Astrocyte of the cerebellum (primary cell): ENCODE data around the gene ZNF132.
"Not testable (repeated sequence)": the region's sequence is repeated elsewhere in the genome, so short reads cannot be mapped to it uniquely, and the experiment has no call there.

Source experiments
- DNase-seq: peaks from one replicate; pipeline ENCODE4 v3.0.0-alpha.2; 2011; ENCODE audit warnings: low read depth
- H3K4me3 ChIP-seq: 2 replicates; pipeline ENCODE4 v1.5.1; 2011; ENCODE audit warnings: mild to moderate bottlenecking, low read depth, low read length, moderate library complexity
- CTCF ChIP-seq: IDR thresholded peaks from 2 replicates; pipeline ENCODE4 v1.5.1; 2012; ENCODE audit warnings: low read length, low read depth, moderate library complexity, mild to moderate bottlenecking; ENCODE audit errors: missing control alignments
- in situ Hi-C: cut with HindIII; loops from 2 replicates; pipeline ENCODE4 v1.10.0; 2017; ENCODE audit warnings: low sequenced_read_pairs

The ZNF132 gene

DNA sequence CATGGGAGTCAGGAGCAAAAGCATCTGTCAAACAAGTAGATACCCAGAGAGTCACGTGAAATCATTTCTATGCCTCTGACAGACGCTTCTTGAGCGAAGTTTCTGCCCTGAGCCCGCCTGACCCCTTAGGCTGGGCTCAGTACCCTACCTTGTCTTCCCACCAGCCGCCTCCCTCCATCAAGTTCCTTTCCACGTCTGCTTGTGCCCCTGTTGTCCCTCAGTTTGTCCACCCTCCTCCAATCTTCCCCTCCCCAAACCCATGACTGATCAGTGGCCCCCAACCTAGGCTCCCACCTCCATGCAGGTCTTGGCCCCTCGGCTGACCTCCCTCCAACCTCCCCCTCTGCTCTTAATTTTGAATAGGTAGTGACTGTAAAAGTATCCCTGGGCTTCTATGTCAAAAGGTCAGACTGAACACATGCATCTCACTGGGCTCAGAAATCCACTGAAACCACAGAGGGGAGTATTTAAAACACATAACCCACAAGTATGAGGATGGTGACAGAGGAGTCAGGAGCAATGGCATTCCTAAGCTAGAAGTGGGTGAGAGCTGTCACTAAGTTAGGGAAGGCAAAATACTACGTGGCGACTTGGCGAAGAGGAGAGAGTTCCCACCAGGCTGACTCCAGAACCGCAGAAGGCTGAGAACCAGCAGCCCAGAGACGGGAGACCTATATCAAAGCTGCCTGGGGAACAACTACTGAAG lies 34.5 kb upstream of the ZNF132 start:
- DNase-seq, result peak; percentile 29

GRCh38 chr19:58473775-58474174 lies 33.8 kb upstream of the ZNF132 start:
- in situ Hi-C loops, result no loop called here
- no peak overlapping the region for H3K4me3 ChIP-seq
- TF ChIP-seq CTCF, result no peak
- no peak for DNase-seq

More for the DNA sequence above, 34.5 kb upstream of the ZNF132 start:
- in situ Hi-C loops, result no loop called here
- TF ChIP-seq CTCF, result no peak
- no peak overlapping the region for H3K4me3 ChIP-seq

GRCh38 chr19:58471736-58472135 lies 31.8 kb upstream of the ZNF132 start:
- in situ Hi-C loops, result no loop called here
- no peak for DNase-seq
- TF ChIP-seq CTCF, result no peak

GRCh38 chr19:58470837-58471543 lies 31.0 kb upstream of the ZNF132 start:
- DNase-seq, in situ Hi-C loops: not testable (repeated sequence)

More at GRCh38 chr19:58471736-58472135, 31.8 kb upstream of the ZNF132 start:
- H3K4me3 ChIP-seq, result no peak overlapping the region

GRCh38 chr19:58469241-58470013 lies 29.5 kb upstream of the ZNF132 start:
- no peak overlapping the region for H3K4me3 ChIP-seq
- in situ Hi-C loops, result no loop called here
- DNase-seq, result no peak
- TF ChIP-seq CTCF, result no peak

More at GRCh38 chr19:58470837-58471543, 31.0 kb upstream of the ZNF132 start:
- not testable (repeated sequence) for H3K4me3 ChIP-seq

- DNase-seq, result no peak
- H3K4me3 ChIP-seq, result peak overlapping the region; percentile 5
- in situ Hi-C loops, result no loop called here
- TF ChIP-seq CTCF, result no peak
Measured at GRCh38 chr19:58468216-58468839, 28.4 kb upstream of the ZNF132 start.
